MM.1S (cell line): ENCODE data around the gene PRRC1.

ENCODE experiments used
- CTCF ChIP-seq: fragments of 300-600 bp; sonication (generic); IDR thresholded peaks from 2 replicates; pipeline ENCODE4 v1.5.1; 2016; ENCODE audit warnings: antibody characterized with exemption, low read length, mixed read lengths
- EZH2 ChIP-seq: fragments of 300-600 bp; sonication (generic); optimal IDR thresholded peaks from 2 replicates; pipeline ENCODE3; 2017; ENCODE audit warnings: low read depth, mild to moderate bottlenecking, antibody characterized with exemption, low read length, mixed read lengths

DNA sequence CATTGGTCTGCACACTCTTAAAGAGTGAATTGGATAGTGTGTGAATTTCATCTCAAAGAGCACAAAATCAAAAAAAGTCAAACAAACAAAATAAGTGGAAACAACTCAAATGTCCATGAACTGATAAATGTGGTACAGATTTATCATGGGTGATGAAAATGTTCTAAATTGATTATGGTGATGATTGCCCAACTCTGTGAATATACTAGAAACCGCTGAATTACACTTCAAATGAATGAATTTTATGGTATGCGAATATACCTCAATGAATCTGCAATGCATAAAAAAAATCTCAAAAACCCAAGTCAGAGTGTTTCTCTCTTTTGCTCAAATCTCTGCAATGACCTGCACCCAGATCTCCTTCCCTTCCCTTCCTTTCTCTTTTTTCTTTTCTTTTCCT is 64.0 kb downstream of the PRRC1 start:
- TF ChIP-seq CTCF (no peak), EZH2 (no peak)
